Body of pancreas (tissue), 4 donors: ENCODE measurements around the gene ULK1. TPM values are rescaled to one million over a fixed set of nuclear protein-coding genes. Genes with fewer than 3 reads are reported as not detected.
A peak's percentile ranks its signal among the peaks of the same experiment; 100 is the strongest.

Source experiments
- ATAC-seq: fragments of 150-250 bp; one replicate; pipeline ENCODE4 v1.9.1; 2016
- DNase-seq, 4 donors: peaks; one replicate each; pipeline ENCODE4 v3.0.0-alpha.2; 2019
- H3K27ac ChIP-seq, 4 donors: fragments of 200-600 bp; sonication (generic); 1 replicate in 3 of 4; 2 replicates in 1 of 4; pipeline versions ENCODE4 v1.5.1 to v1.6.1; 2016 to 2019; ENCODE audit warnings: mild to moderate bottlenecking in 1 of 4, mixed read lengths in 1 of 4, moderate library complexity in 1 of 4
- H3K27me3 ChIP-seq, 2 donors: fragments of 200-600 bp; sonication (generic); one replicate each; pipeline ENCODE4 v1.6.0; 2016; ENCODE audit warnings: mild to moderate bottlenecking in 1 of 2
- H3K36me3 ChIP-seq, 2 donors: fragments of 200-600 bp; sonication (generic); replicated peaks in 1 of 2; 2 replicates each; pipeline ENCODE4 v1.5.1; 2016; ENCODE audit warnings: low read depth in 2 of 2; ENCODE audit not compliant: insufficient read depth in 1 of 2
- H3K4me1 ChIP-seq: fragments of 200-600 bp; sonication (generic); one replicate; pipeline ENCODE4 v1.6.0; 2016
- H3K4me3 ChIP-seq, 2 donors: fragments of 200-600 bp; sonication (generic); 1 replicate in 1 of 2; 2 replicates in 1 of 2; pipeline ENCODE4 v1.5.1; 2016 to 2019
- H3K9me3 ChIP-seq, 3 donors: fragments of 200-600 bp; sonication (generic); 1 replicate in 2 of 3; 2 replicates in 1 of 3; pipeline ENCODE4 v1.5.1; 2016
- POLR2A ChIP-seq, 3 donors: fragments of 450-650 bp; IDR thresholded peaks; one replicate each; pipeline ENCODE4 v1.6.1; 2016; ENCODE audit warnings: antibody characterized with exemption in 3 of 3, mild to moderate bottlenecking in 2 of 3
- WGBS, 2 donors: methylation state at CpG; one replicate each; pipeline ENCODE4 v1.1.5; 2017; 5-methylcytosine and 5-hydroxymethylcytosine counted together
- intact Hi-C: fragments of 100-400 bp; cut with DNase I; formaldehyde crosslinking; loops from one replicate; pipeline ENCODE4 v1.15.1; 2023
- total RNA-seq, 2 donors: library from RNA; depleted of rRNA; stranded (reverse); fragments of >200 nt; gene quantifications; one replicate each; pipeline ENCODE4 v1.1.0, GENCODE V29; 2016
- TF ChIP-seq, protein P1 (sequence below), 7 experiments: fragments of 450-650 bp in 4 of 7; fragments of 200-600 bp in 3 of 7; sonication (generic) in 3 of 7; IDR thresholded peaks; one replicate each; pipeline ENCODE4 v1.5.1; 2016 to 2019; ENCODE audit warnings: antibody characterized with exemption in 7 of 7

Gene ULK1
- total RNA-seq: 10 to 100 TPM; 29.1 to 59.3 TPM

DNA sequence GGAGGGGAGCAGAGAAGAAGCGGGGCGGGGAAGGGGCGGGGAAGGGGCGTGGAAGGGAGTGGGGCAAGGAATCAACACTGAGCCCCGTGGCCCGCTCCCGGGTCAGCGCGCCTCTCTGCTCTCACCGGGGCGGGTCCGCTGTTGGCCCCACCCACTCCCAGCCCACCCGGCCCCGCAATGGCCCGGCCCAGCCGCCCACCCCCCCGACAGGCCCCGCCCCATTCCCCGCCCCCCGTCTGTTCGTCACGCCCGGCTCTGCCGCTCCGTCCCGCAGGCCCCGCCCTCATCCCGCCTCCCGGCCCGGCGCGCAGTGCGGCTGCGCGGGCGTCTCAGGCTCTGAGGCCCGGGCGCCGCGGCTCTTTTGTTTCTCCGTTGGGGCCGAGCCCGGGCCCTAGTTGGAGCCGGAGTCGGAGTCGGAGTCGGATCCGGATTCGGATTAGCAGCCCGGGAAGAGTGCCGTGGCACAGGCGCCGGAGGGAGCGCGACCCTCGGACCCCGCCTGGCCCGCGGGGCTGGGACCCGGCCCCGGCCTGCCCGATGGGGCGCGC, at the start of gene ULK1:
ULK1 (plus strand) TSS at position 310 of the 548 bp plus-strand sequence. CDS start 380 bp downstream, outside the sequence.
- DNase-seq (peak; percentile 95 to 97 (median 96)), ATAC-seq (peak; percentile 51)
- peak within 1 kb of the TSS; percentile 98 to 100 (median 100) for H3K27ac ChIP-seq
- peaks cover 35% of the 10 kb centered on the region for H3K4me1 ChIP-seq
- H3K36me3 ChIP-seq: no peaks in the 10 kb centered on the region
- H3K4me3 ChIP-seq: peak within 1 kb of the TSS; percentile 3 to 63
- 1% methylated on average over 12 to 40 of the region's 64 CpGs for WGBS, 2 donors
- intact Hi-C loops: no loop called here
- H3K27me3 ChIP-seq: no peaks in the 10 kb centered on the region
- no peaks in the 10 kb centered on the region for H3K9me3 ChIP-seq
- peak; percentile 91 to 93 (median 92) for TF ChIP-seq POLR2A (IDR thresholded peaks at IDR 0.05)
- TF ChIP-seq, protein P1, sequence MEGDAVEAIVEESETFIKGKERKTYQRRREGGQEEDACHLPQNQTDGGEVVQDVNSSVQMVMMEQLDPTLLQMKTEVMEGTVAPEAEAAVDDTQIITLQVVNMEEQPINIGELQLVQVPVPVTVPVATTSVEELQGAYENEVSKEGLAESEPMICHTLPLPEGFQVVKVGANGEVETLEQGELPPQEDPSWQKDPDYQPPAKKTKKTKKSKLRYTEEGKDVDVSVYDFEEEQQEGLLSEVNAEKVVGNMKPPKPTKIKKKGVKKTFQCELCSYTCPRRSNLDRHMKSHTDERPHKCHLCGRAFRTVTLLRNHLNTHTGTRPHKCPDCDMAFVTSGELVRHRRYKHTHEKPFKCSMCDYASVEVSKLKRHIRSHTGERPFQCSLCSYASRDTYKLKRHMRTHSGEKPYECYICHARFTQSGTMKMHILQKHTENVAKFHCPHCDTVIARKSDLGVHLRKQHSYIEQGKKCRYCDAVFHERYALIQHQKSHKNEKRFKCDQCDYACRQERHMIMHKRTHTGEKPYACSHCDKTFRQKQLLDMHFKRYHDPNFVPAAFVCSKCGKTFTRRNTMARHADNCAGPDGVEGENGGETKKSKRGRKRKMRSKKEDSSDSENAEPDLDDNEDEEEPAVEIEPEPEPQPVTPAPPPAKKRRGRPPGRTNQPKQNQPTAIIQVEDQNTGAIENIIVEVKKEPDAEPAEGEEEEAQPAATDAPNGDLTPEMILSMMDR (IDR thresholded peaks at IDR 0.05): no peak

DNA sequence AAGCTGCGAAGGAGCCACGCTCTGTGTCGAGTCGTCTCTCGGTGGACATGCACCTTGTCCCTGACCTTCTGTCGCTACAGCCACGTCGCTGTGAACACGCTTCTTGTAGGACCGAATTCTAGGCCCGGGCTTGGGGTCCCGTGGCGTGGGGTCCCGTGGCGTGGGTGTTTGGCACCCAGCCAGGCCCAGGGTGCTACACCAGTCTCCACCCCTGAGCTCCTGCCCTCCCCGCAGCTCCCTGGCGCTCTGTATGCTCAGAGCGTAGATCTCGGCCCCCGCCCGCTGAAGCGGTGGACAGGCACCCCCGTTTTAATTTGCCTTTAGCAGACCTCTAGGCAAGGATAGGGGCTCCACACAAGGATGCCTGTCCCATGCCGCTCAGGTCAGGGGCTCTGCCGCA, 49.8 kb upstream of the ULK1 start:
- no peak overlapping the region for H3K4me3 ChIP-seq
- TF ChIP-seq, protein P1 (IDR thresholded peaks at IDR 0.05): no peak
- no peak for TF ChIP-seq POLR2A (IDR thresholded peaks at IDR 0.05)
- no peak for DNase-seq
- no peaks in the 10 kb centered on the region for H3K4me1 ChIP-seq
- intact Hi-C loops: no loop called here
- ATAC-seq: no peak
- H3K27ac ChIP-seq: no peak overlapping the region
- H3K27me3 ChIP-seq: no peaks in the 10 kb centered on the region
- 90 to 92% methylated on average over 15 to 20 of the region's 25 CpGs for WGBS, 2 donors
- H3K36me3 ChIP-seq: no peaks in the 10 kb centered on the region
- no peaks in the 10 kb centered on the region for H3K9me3 ChIP-seq

DNA sequence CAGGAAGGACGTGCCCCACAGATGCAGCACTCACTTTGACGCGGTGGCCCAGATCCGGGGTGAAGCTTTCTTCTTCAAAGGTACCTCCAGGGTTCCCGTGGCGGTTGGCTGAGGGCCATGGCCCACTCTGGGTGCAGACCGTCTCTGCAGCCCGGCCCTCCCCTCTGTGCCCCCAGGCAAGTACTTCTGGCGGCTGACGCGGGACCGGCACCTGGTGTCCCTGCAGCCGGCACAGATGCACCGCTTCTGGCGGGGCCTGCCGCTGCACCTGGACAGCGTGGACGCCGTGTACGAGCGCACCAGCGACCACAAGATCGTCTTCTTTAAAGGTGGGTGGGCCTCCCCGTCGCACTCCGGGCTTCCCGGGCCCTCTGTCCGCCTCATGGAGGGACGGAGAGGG, 49.3 kb upstream of the ULK1 start:
- no peaks in the 10 kb centered on the region for H3K27me3 ChIP-seq
- H3K9me3 ChIP-seq: no peaks in the 10 kb centered on the region
- intact Hi-C loops: no loop called here
- 86 to 93% methylated on average over 8 to 29 of the region's 29 CpGs for WGBS, 2 donors
- no peaks in the 10 kb centered on the region for H3K4me1 ChIP-seq
- H3K4me3 ChIP-seq: no peak overlapping the region
- no peak for DNase-seq
- ATAC-seq: no peak
- no peak overlapping the region for H3K27ac ChIP-seq
- no peak for TF ChIP-seq POLR2A (IDR thresholded peaks at IDR 0.05)
- TF ChIP-seq, protein P1 (IDR thresholded peaks at IDR 0.05): no peak
- H3K36me3 ChIP-seq: no peaks in the 10 kb centered on the region

DNA sequence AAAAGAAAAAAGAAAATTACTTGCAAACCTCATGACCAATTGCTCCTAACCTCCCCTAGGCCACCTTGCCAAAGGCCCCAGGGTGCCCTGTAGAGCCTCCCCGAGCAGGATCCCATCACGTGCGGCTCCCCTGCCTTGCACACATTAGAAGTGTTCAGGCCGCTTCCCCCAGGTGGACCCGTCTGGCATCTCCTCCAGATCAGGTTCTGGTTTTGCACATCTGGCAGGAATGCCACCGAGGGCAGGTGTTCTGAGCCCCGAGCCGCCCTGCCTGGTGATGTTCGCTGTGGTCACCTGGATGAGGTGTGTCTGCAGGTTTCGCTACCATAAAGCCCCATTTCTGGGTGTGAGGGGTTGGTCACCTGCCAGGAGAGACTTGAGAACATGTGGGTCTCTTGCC, 47.0 kb upstream of the ULK1 start:
- Histone ChIP-seq H3K9me3 (no peaks in the 10 kb centered on the region), H3K36me3 (no peaks in the 10 kb centered on the region), H3K4me3 (no peak overlapping the region), H3K4me1 (peaks cover 7% of the 10 kb centered on the region), H3K27me3 (no peaks in the 10 kb centered on the region), H3K27ac (no peak overlapping the region)
- DNase-seq: no peak
- 76 to 79% methylated on average over 5 to 10 of the region's 10 CpGs for WGBS, 2 donors
- no peak for TF ChIP-seq POLR2A (IDR thresholded peaks at IDR 0.05)
- TF ChIP-seq, protein P1 (IDR thresholded peaks at IDR 0.05): no peak
- intact Hi-C loops: no loop called here
- ATAC-seq: no peak

DNA sequence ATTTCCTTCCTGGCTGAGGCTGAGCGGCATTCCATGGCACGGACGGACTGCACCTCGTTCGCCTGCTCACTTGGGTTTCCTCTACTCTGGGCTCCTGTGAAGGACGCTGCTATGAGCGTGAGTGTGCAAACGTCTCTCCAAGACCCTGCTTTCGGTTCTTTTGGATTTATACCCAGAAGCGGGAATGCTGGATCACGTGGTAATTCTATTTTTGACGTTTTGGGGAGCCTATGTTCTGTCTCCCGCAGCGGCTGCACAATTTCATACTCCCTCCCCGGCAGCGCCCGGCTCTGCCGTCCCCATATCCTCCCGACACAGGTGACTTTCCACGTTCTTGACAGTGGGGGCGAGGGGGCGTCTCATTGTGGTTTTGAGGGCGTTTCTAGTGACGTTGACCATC, 45.7 kb upstream of the ULK1 start:
- 73 to 77% methylated on average over 24 of the region's 24 CpGs for WGBS, 2 donors
- Histone ChIP-seq H3K27ac (no peak overlapping the region), H3K27me3 (no peaks in the 10 kb centered on the region), H3K9me3 (no peaks in the 10 kb centered on the region), H3K4me1 (peaks cover 7% of the 10 kb centered on the region), H3K36me3 (no peaks in the 10 kb centered on the region), H3K4me3 (no peak overlapping the region)
- intact Hi-C loops: no loop called here
- no peak for DNase-seq
- no peak for ATAC-seq
- TF ChIP-seq, protein P1 (IDR thresholded peaks at IDR 0.05): no peak
